Measurements from ENCODE around the gene ADAMTS1. TPM values are rescaled to one million over a fixed set of nuclear protein-coding genes. Genes with fewer than 3 reads are reported as not detected.

The ADAMTS1 gene
- total RNA-seq, 1 donor from 2014 or later: 1.7 TPM

GRCh38 chr21:26852423-26852822 is 7.2 kb upstream of the ADAMTS1 start:
- no peaks in the 10 kb centered on the region for H3K9me3 Mint-ChIP-seq
- DNase-seq (ENCODE audit: low spot score): no peak
- peaks cover 18% of the 10 kb centered on the region for H3K27me3 Mint-ChIP-seq (ENCODE audit: insufficient read depth)
- no peak overlapping the region for H3K4me3 Mint-ChIP-seq
- no peaks in the 10 kb centered on the region for H3K4me1 Mint-ChIP-seq (ENCODE audit: low read depth)
- no peaks in the 10 kb centered on the region for H3K36me3 Mint-ChIP-seq (ENCODE audit: low read depth)
- no peak overlapping the region for H3K27ac Mint-ChIP-seq
- intact Hi-C loops (cut with micrococcal nuclease): no loop called here

GRCh38 chr21:26851109-26851944 is 6.1 kb upstream of the ADAMTS1 start:
- Mint-ChIP-seq H3K4me3 (no peak overlapping the region), H3K27me3 (ENCODE audit: insufficient read depth) (peaks cover 29% of the 10 kb centered on the region), H3K4me1 (ENCODE audit: low read depth) (peaks cover 11% of the 10 kb centered on the region), H3K27ac (no peak overlapping the region), H3K9me3 (no peaks in the 10 kb centered on the region), H3K36me3 (ENCODE audit: low read depth) (no peaks in the 10 kb centered on the region)
- intact Hi-C loops (cut with micrococcal nuclease): loop anchor here (2.0 kb wide), 1 partner anchor 713 kb away; no protein-coding TSS in a partner anchor
- no peak for DNase-seq (ENCODE audit: low spot score)

- Mint-ChIP-seq H3K4me1 (ENCODE audit: low read depth) (peaks cover 20% of the 10 kb centered on the region), H3K4me3 (no peak overlapping the region), H3K27ac (no peak overlapping the region), H3K27me3 (ENCODE audit: insufficient read depth) (peaks cover 38% of the 10 kb centered on the region), H3K36me3 (ENCODE audit: low read depth) (no peaks in the 10 kb centered on the region), H3K9me3 (no peaks in the 10 kb centered on the region)
- intact Hi-C loops (cut with micrococcal nuclease): loop anchor here (2.0 kb wide), 1 partner anchor 715 kb away; no protein-coding TSS in a partner anchor
- no peak for DNase-seq (ENCODE audit: low spot score)
Measured at GRCh38 chr21:26850116-26850643, 5.0 kb upstream of the ADAMTS1 start.

DNA sequence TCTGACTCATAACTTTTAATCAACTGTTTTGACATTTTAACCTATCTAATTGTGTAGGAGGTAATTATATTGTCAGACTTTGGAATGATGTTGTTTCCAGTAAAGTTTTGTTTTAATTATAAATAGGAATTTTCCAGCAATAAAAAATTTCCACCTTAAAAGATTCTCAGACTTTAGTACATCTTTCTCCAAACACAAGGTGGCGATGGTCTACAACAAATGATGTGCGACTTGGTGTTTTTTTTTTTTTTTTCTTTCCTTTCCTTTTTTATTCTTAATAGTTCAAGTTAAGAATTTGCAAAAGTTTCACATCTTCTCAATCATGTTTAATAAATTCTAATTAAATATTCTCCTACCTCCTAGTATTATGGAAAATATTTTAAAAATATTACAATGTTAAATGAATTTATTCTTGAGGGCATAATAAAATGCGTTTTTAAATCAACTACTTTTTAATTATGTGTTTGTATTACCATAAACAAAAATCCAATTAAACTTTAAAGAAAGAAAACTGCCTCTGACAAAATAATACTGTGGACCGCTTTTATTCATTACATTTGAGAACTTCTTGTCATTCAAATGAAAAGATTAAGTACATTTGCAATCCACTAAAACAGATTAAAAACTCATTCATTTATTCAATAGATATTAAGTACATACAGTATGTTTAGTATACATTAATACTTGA is 4.4 kb upstream of the ADAMTS1 start:
- H3K4me3 Mint-ChIP-seq: no peak overlapping the region
- H3K27me3 Mint-ChIP-seq (ENCODE audit: insufficient read depth): peaks cover 42% of the 10 kb centered on the region
- H3K27ac Mint-ChIP-seq: no peak overlapping the region
- H3K36me3 Mint-ChIP-seq (ENCODE audit: low read depth): no peaks in the 10 kb centered on the region
- DNase-seq (ENCODE audit: low spot score): no peak
- H3K9me3 Mint-ChIP-seq: no peaks in the 10 kb centered on the region
- H3K4me1 Mint-ChIP-seq (ENCODE audit: low read depth): peaks cover 20% of the 10 kb centered on the region
- intact Hi-C loops (cut with micrococcal nuclease): loop anchor here (1.0 to 5.0 kb wide), 7 partner anchors 118 to 1896 kb away; partner anchors contain the start of gene ADAMTS5

DNA sequence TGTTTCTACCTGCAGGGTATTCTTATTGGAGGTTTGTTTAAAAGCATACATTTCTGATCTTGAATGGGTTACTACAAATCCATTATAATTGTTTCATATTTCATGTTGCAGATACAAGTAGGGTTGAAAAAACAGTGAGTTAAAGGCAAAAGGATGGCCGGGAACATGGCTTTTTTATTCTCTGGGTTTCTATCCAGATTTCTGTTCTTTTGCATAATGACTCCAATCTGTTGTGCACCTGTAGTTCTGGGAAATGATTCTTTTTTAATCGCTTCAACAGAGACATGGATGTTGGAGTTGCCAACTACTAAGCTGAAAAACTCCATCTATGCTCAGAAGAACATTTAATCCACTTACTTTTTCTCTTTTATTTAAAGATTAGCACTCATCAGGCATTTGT is 2.7 kb upstream of the ADAMTS1 start:
- Mint-ChIP-seq H3K4me3 (no peak overlapping the region), H3K4me1 (ENCODE audit: low read depth) (peaks cover 31% of the 10 kb centered on the region), H3K27ac (no peak overlapping the region), H3K27me3 (ENCODE audit: insufficient read depth) (peaks cover 52% of the 10 kb centered on the region), H3K36me3 (ENCODE audit: low read depth) (no peaks in the 10 kb centered on the region), H3K9me3 (no peaks in the 10 kb centered on the region)
- DNase-seq (ENCODE audit: low spot score): no peak
- intact Hi-C loops (cut with micrococcal nuclease): loop anchor here (2.0 to 5.0 kb wide), 4 partner anchors 119 to 1489 kb away; partner anchors contain the start of gene ADAMTS5

GRCh38 chr21:26847002-26847401 is 1.8 kb upstream of the ADAMTS1 start:
- no peak overlapping the region for H3K27ac Mint-ChIP-seq

GRCh38 chr21:26846036-26846931 is 1.1 kb upstream of the ADAMTS1 start:
- Mint-ChIP-seq H3K4me3 (peak overlapping the region; percentile 84), H3K36me3 (ENCODE audit: low read depth) (peaks cover 3% of the 10 kb centered on the region), H3K27me3 (ENCODE audit: insufficient read depth) (peaks cover 54% of the 10 kb centered on the region), H3K9me3 (no peaks in the 10 kb centered on the region), H3K27ac (peak overlapping the region; percentile 77), H3K4me1 (ENCODE audit: low read depth) (peaks cover 35% of the 10 kb centered on the region)
- no peak for DNase-seq (ENCODE audit: low spot score)
- intact Hi-C loops (cut with micrococcal nuclease): loop anchor here (5.0 kb wide), 2 partner anchors 121 to 956 kb away; partner anchors contain the start of gene ADAMTS5

More at GRCh38 chr21:26847002-26847401, 1.8 kb upstream of the ADAMTS1 start:
- Mint-ChIP-seq H3K36me3 (ENCODE audit: low read depth) (peaks cover 3% of the 10 kb centered on the region), H3K9me3 (no peaks in the 10 kb centered on the region), H3K4me1 (ENCODE audit: low read depth) (peaks cover 35% of the 10 kb centered on the region), H3K4me3 (peak overlapping the region; percentile 84), H3K27me3 (ENCODE audit: insufficient read depth) (peaks cover 50% of the 10 kb centered on the region)
- no peak for DNase-seq (ENCODE audit: low spot score)
- intact Hi-C loops (cut with micrococcal nuclease): loop anchor here (5.0 kb wide), 2 partner anchors 120 to 955 kb away; partner anchors contain the start of gene ADAMTS5

GRCh38 chr21:26845759-26846035 is 488 bp upstream of the ADAMTS1 start:
- peak overlapping the region; percentile 77 for H3K27ac Mint-ChIP-seq
- intact Hi-C loops (cut with micrococcal nuclease): loop anchor here (5.0 kb wide), 2 partner anchors 122 to 957 kb away; partner anchors contain the start of gene ADAMTS5
- DNase-seq (ENCODE audit: low spot score): no peak
- H3K4me1 Mint-ChIP-seq (ENCODE audit: low read depth): peaks cover 37% of the 10 kb centered on the region
- peaks cover 54% of the 10 kb centered on the region for H3K27me3 Mint-ChIP-seq (ENCODE audit: insufficient read depth)
- H3K4me3 Mint-ChIP-seq: peak overlapping the region; percentile 84
- no peaks in the 10 kb centered on the region for H3K9me3 Mint-ChIP-seq
- peaks cover 3% of the 10 kb centered on the region for H3K36me3 Mint-ChIP-seq (ENCODE audit: low read depth)

GRCh38 chr21:26844258-26845065 is 747 bp downstream of the ADAMTS1 start:
- H3K4me3 Mint-ChIP-seq: peak overlapping the region; percentile 84
- no peaks in the 10 kb centered on the region for H3K9me3 Mint-ChIP-seq
- intact Hi-C loops (cut with micrococcal nuclease): loop anchor here (5.0 kb wide), 3 partner anchors 77 to 958 kb away; partner anchors contain the start of gene ADAMTS5
- H3K27me3 Mint-ChIP-seq (ENCODE audit: insufficient read depth): peaks cover 54% of the 10 kb centered on the region
- peaks cover 49% of the 10 kb centered on the region for H3K4me1 Mint-ChIP-seq (ENCODE audit: low read depth)
- peaks cover 14% of the 10 kb centered on the region for H3K36me3 Mint-ChIP-seq (ENCODE audit: low read depth)
- H3K27ac Mint-ChIP-seq: no peak overlapping the region
- no peak for DNase-seq (ENCODE audit: low spot score)

- peaks cover 55% of the 10 kb centered on the region for H3K27me3 Mint-ChIP-seq (ENCODE audit: insufficient read depth)
- intact Hi-C loops (cut with micrococcal nuclease): loop anchor here (5.0 kb wide), 1 partner anchor 77 kb away; no protein-coding TSS in a partner anchor
- H3K27ac Mint-ChIP-seq: peak overlapping the region; percentile 80
- H3K9me3 Mint-ChIP-seq: no peaks in the 10 kb centered on the region
- no peak for DNase-seq (ENCODE audit: low spot score)
- H3K36me3 Mint-ChIP-seq (ENCODE audit: low read depth): peaks cover 14% of the 10 kb centered on the region
- peak overlapping the region; percentile 84 for H3K4me3 Mint-ChIP-seq
- H3K4me1 Mint-ChIP-seq (ENCODE audit: low read depth): peaks cover 50% of the 10 kb centered on the region
Measured at GRCh38 chr21:26843933-26844257, 1.3 kb downstream of the ADAMTS1 start.

GRCh38 chr21:26842974-26843932 is 2.0 kb downstream of the ADAMTS1 start:
- no peaks in the 10 kb centered on the region for H3K9me3 Mint-ChIP-seq
- intact Hi-C loops (cut with micrococcal nuclease): loop anchor here (5.0 kb wide), 1 partner anchor 76 kb away; no protein-coding TSS in a partner anchor
- H3K4me3 Mint-ChIP-seq: peak overlapping the region; percentile 84
- peak overlapping the region; percentile 80 for H3K27ac Mint-ChIP-seq
- peaks cover 50% of the 10 kb centered on the region for H3K4me1 Mint-ChIP-seq (ENCODE audit: low read depth)
- peak; percentile 31 for DNase-seq (ENCODE audit: low spot score)
- H3K27me3 Mint-ChIP-seq (ENCODE audit: insufficient read depth): peaks cover 54% of the 10 kb centered on the region
- peaks cover 17% of the 10 kb centered on the region for H3K36me3 Mint-ChIP-seq (ENCODE audit: low read depth)

Measured in activated T-helper 1 cell treated with anti-CD3 and anti-CD28 coated beads, Interleukin-12 subunit alpha, Interleukin-12 subunit beta, Interleukin-2, Interleukin-4 antibody, amounts not matched to agents 30 ng/mL and 10 ng/mL and 1 ng/mL, durations not matched to agents 14 hours and 24 hours and 36 hours (primary cell).